GM21786 (cell line): ENCODE measurements around the gene DMD.
"Not testable (repeated sequence)": the region's sequence is repeated elsewhere in the genome, so short reads cannot be mapped to it uniquely, and the experiment has no call there.

Experiments used
- ATAC-seq: cut with Tn5 transposase; IDR thresholded peaks from one replicate; pipeline ENCODE4 v1.9.1; 2021; ENCODE audit not compliant: unreplicated experiment

The DMD gene

GRCh38 chrX:33156152-33156726 is 55.1 kb downstream of the DMD start:
- no peak for ATAC-seq

GRCh38 chrX:33149580-33149979 is 61.8 kb downstream of the DMD start:
- ATAC-seq, result no peak

GRCh38 chrX:33149085-33149484 is 62.3 kb downstream of the DMD start:
- ATAC-seq, result no peak

- ATAC-seq, result no peak
These were observed 69.0 kb downstream of the DMD start for GRCh38 chrX:33142331-33142730.

GRCh38 chrX:33138677-33139249 is 72.6 kb downstream of the DMD start:
- no peak for ATAC-seq

GRCh38 chrX:33134164-33134563 is 77.2 kb downstream of the DMD start:
- no peak for ATAC-seq

- no peak for ATAC-seq
These were observed 78.0 kb downstream of the DMD start for GRCh38 chrX:33133320-33133719.

- no peak for ATAC-seq
These were observed 78.8 kb downstream of the DMD start for GRCh38 chrX:33132569-33132968.

- no peak for ATAC-seq
These were observed 81.7 kb downstream of the DMD start for GRCh38 chrX:33129607-33130006.

- ATAC-seq, result no peak
These were observed 83.1 kb downstream of the DMD start for GRCh38 chrX:33128048-33128805.

- no peak for ATAC-seq
These were observed 84.9 kb downstream of the DMD start for GRCh38 chrX:33126469-33126868.

GRCh38 chrX:33109858-33110257 is 101.5 kb downstream of the DMD start:
- no peak for ATAC-seq

- no peak for ATAC-seq
These were observed 104.6 kb downstream of the DMD start for GRCh38 chrX:33106737-33107136.

GRCh38 chrX:33095079-33095478 is 116.3 kb downstream of the DMD start:
- no peak for ATAC-seq

- ATAC-seq, result no peak
These were observed 123.9 kb downstream of the DMD start for GRCh38 chrX:33087411-33087810.

- no peak for ATAC-seq
These were observed 124.5 kb downstream of the DMD start for GRCh38 chrX:33086886-33087285.

- ATAC-seq, result no peak
These were observed 129.0 kb downstream of the DMD start for GRCh38 chrX:33082371-33082770.

- ATAC-seq, result no peak
These were observed 133.1 kb downstream of the DMD start for GRCh38 chrX:33078273-33078672.

- not testable (repeated sequence) for ATAC-seq
These were observed 137.7 kb downstream of the DMD start for GRCh38 chrX:33073660-33074059.

- no peak for ATAC-seq
These were observed 145.9 kb downstream of the DMD start for GRCh38 chrX:33065415-33065814.

- no peak for ATAC-seq
These were observed 149.3 kb downstream of the DMD start for GRCh38 chrX:33062041-33062440.

- no peak for ATAC-seq
These were observed 158.3 kb downstream of the DMD start for GRCh38 chrX:33053001-33053400.
